GOT3 (cell line): ENCODE data around the gene WASHC2A.
"Not testable (repeated sequence)": the region's sequence is repeated elsewhere in the genome, so short reads cannot be mapped to it uniquely, and the experiment has no call there.

Experiments used
- DNase-seq: peaks from one replicate; lab custom pipeline; 2025; ENCODE audit warnings: mixed read lengths; lab: John Stamatoyannopoulos, UW

The WASHC2A gene

DNA sequence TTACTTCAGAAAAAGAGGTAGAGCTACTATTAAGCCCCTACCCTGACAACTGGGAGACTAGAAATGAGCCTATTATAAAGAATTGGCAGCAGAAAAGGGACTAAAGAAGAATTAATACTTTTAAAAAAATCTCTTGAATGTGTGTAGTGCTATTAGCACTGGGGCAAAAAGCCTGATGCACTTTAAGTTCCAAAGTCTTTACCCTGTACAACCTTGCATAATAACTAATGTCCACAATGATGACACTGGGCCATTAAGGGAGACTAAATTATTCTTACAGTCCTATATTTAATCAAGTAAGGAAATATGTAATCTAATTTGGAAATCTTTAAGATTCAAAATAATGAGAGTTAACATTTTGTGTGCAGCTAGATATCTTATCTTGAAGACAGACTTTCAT lies 90.1 kb downstream of the WASHC2A start:
- not testable (repeated sequence) for DNase-seq

DNA sequence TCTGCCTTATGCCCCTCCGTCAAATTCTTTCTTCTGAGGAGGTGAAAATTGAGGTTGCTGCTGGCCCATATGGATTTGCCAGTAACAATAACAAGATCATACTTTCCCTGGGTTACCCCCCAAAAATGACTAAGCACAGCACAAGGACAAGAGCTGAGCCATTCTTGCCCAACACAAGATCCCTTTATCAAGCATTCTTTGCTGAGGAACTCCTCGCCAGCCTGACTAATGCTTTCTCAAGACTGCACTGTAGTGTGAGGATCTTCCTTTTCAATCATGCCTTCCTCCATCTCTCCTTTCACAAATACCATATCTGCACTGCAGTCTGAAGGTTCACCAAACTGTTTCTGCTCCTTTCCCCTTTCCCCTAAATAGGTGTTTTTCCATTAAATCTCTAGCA lies 92.1 kb downstream of the WASHC2A start:
- not testable (repeated sequence) for DNase-seq

DNA sequence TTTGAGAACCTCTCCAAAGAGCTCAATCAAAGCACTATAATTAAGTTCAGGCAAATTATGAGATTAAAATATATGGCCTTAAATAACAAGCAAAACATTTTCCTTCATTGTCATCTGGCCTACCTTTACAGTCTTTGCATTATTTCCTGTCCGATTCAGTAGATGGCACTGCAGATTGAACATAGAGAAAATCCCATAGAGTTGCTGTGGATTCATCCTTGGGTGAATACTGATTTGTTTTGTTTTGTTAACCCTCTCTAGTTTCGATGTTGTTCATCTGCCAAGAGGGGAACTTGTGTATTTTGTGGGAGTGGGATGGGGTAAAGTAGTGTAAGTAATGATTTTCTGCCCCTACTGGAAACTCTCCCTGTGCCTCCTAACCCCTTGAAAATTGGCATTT lies 97.3 kb downstream of the WASHC2A start:
- not testable (repeated sequence) for DNase-seq

DNA sequence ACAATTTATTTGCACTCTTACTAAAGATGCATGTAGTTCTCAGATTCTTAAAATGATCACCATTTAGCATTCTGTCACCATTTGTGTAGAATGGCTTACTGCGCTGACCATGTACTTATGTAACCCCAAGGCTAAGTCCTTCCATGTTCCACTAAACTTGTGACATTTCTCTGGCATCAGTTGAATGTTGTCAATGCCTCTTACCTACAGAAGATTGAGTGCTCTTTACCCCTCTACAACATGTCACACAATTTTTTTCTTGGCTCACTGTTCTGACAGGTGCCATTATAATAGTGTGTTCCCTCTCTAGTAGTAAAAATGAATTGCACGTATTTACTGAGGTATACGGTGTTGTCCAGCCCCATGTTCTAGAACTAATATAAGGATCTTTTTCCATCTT lies 100.1 kb downstream of the WASHC2A start:
- not testable (repeated sequence) for DNase-seq

DNA sequence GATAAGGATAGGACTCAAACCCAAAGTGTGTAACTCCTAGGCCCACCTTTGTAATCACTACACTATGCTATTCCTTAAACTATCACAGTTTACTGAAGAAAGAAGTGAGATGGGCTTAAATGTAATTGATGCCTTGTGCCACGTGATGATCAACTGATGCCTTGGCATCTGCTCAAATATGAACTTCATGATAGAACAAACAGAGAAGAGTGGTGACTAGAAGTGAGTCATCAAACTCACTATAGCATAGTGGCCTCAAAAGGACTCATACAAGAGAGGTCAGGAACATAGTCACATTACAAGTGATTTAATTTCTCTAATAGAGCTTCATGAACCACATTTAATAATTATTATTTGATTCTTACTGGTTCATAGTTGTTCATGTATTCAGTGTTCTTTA lies 101.8 kb downstream of the WASHC2A start:
- not testable (repeated sequence) for DNase-seq

DNA sequence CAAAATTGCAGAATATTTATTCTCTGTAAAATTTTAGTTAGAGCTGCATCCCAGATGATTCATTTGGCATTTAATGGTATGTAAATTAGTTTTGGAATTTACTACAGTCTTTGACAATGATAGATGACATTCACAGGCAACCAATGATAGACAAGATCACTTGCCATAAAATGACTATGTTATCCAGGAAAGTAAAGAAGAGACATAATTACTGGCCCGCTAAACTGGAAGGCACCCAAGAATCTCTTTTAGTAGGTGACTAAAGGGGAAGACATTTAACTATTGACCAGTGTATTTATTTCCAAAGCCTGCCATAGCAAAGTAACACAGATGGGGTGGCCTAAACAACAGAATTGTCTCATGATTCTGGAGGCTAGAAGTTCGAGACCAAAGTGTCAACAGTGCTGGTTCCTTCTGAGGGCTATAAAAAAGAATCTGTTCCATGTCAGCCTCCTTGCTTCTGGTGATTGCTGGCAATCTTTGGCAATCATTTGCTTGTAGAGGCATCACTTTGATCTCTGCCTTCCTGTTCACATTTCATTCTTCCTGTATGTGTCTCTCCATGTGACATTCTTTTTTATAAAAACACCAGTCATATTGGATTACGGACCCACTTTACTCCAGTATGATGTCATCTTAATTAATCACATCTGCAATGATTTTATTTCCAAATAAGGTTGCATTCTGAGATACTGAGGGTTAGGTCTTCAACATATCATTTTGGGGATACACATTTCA lies 107.2 kb downstream of the WASHC2A start:
- DNase-seq, result not testable (repeated sequence)
